B cell (primary cell): Measurements from ENCODE around the gene ANKFY1. TPM values are rescaled to one million over a fixed set of nuclear protein-coding genes. Genes with fewer than 3 reads are reported as not detected.

Experiments
- ATAC-seq: fragments of 200-7000 bp; cut with Tn5 transposase; one replicate; pipeline ENCODE4 v1.10.0; 2021; ENCODE audit warnings: low read depth, mild to moderate bottlenecking, moderate number of reproducible peaks, moderate library complexity
- CTCF ChIA-PET: fragments of 350-600 bp; sonication (Branson Sonifier 250); formaldehyde crosslinking; loops from one replicate; lab custom pipeline; 2021; ENCODE audit warnings: antibody characterized with exemption, inconsistent platforms; lab: Charles Lee
- POLR2A ChIA-PET: fragments of 350-600 bp; sonication (Branson Sonifier 250); formaldehyde crosslinking; loops from one replicate; lab custom pipeline; 2021; ENCODE audit warnings: antibody characterized with exemption; lab: Charles Lee
- DNase-seq: peaks from one replicate; pipeline ENCODE4 v3.0.0; 2013
- H2AFZ ChIP-seq: 2 replicates; pipeline ENCODE4 v1.6.1; 2012; ENCODE audit warnings: mild to moderate bottlenecking, low read depth, low read length; ENCODE audit not compliant: insufficient read depth, poor library complexity, severe bottlenecking
- H3K27ac ChIP-seq, 2 donors: 1 replicate in 1 of 2; 2 replicates in 1 of 2; pipeline ENCODE4 v1.5.1; 2012 to 2013; ENCODE audit warnings: low read length in 2 of 2, mild to moderate bottlenecking in 2 of 2, moderate library complexity in 1 of 2
- H3K27me3 ChIP-seq, 4 experiments: fragments of 200-600 bp in 1 of 4; sonication (generic) in 1 of 4; replicated peaks in 1 of 4; 1 replicate in 2 of 4; 2 replicates in 2 of 4; pipeline versions ENCODE4 v1.6.1 to v1.7.0; 2013 to 2016; ENCODE audit warnings: low read length in 3 of 4, mild to moderate bottlenecking in 2 of 4, mixed read lengths in 1 of 4, moderate library complexity in 1 of 4; ENCODE audit not compliant: insufficient read depth in 4 of 4, control insufficient read depth in 3 of 4; ENCODE audit errors: control extremely low read depth in 1 of 4
- H3K36me3 ChIP-seq, 2 experiments: replicated peaks in 1 of 2; 1 replicate in 1 of 2; 2 replicates in 1 of 2; pipeline versions ENCODE4 v1.6.1 to v1.7.1; 2013; ENCODE audit warnings: low read length in 1 of 2; ENCODE audit not compliant: insufficient read depth in 2 of 2, control insufficient read depth in 1 of 2; ENCODE audit errors: control extremely low read depth in 1 of 2, extremely low read depth in 1 of 2
- H3K4me1 ChIP-seq, 2 donors: fragments of 200-600 bp in 1 of 2; sonication (generic) in 1 of 2; 1 replicate in 1 of 2; 2 replicates in 1 of 2; pipeline versions ENCODE4 v1.5.1 to v1.6.1; 2013 to 2017; ENCODE audit warnings: low read length in 2 of 2; ENCODE audit not compliant: control insufficient read depth in 2 of 2, insufficient read depth in 2 of 2
- H3K4me2 ChIP-seq: replicated peaks from 2 replicates; pipeline ENCODE3; 2012; ENCODE audit warnings: mild to moderate bottlenecking, low read depth, low read length; ENCODE audit not compliant: poor library complexity, severe bottlenecking
- H3K4me3 ChIP-seq, 5 experiments: fragments of 200-600 bp in 1 of 5; sonication (generic) in 1 of 5; 1 replicate in 3 of 5; 2 replicates in 2 of 5; pipeline versions ENCODE4 v1.5.1 to v1.7.0; 2011 to 2016; ENCODE audit warnings: low read length in 4 of 5, mild to moderate bottlenecking in 4 of 5, low read depth in 2 of 5, control low read depth in 1 of 5, moderate library complexity in 1 of 5; ENCODE audit not compliant: insufficient read depth in 1 of 5; ENCODE audit errors: control extremely low read depth in 1 of 5, extremely low read depth in 1 of 5
- H3K79me2 ChIP-seq: fragments of 200-600 bp; sonication (generic); one replicate; pipeline ENCODE4 v1.6.0; 2016; ENCODE audit warnings: low read length; ENCODE audit not compliant: control insufficient read depth, insufficient read depth
- H3K9ac ChIP-seq: fragments of 200-600 bp; sonication (generic); 2 replicates; pipeline ENCODE4 v1.6.1; 2017; ENCODE audit warnings: mild to moderate bottlenecking, low read length, moderate library complexity
- H3K9me3 ChIP-seq, 3 donors: one replicate each; pipeline versions ENCODE4 v1.6.1 to v1.7.1; 2013; ENCODE audit warnings: low read length in 2 of 3; ENCODE audit not compliant: control insufficient read depth in 2 of 3, insufficient read depth in 1 of 3; ENCODE audit errors: control extremely low read depth in 1 of 3
- H4K20me1 ChIP-seq: 2 replicates; pipeline ENCODE4 v1.6.0; 2012; ENCODE audit warnings: mild to moderate bottlenecking, low read length; ENCODE audit not compliant: insufficient read depth, control insufficient read depth, poor library complexity, severe bottlenecking
- H3K27ac Mint-ChIP-seq: one replicate; pipeline ENCODE4 v1.8.0; 2021; ENCODE audit warnings: mixed read lengths
- H3K27me3 Mint-ChIP-seq: one replicate; pipeline ENCODE4 v1.8.0; 2021; ENCODE audit warnings: mixed read lengths
- H3K4me1 Mint-ChIP-seq: one replicate; pipeline ENCODE4 v1.8.0; 2021; ENCODE audit warnings: mixed read lengths
- H3K4me3 Mint-ChIP-seq: one replicate; pipeline ENCODE4 v1.8.0; 2021; ENCODE audit warnings: mixed read lengths
- H3K9me3 Mint-ChIP-seq: one replicate; pipeline ENCODE4 v1.8.0; 2022; ENCODE audit warnings: mixed read lengths; ENCODE audit not compliant: insufficient read depth
- CTCF ChIP-seq: fragments of 200-600 bp; IDR thresholded peaks from one replicate; pipeline ENCODE4 v1.8.0; 2022; ENCODE audit warnings: antibody characterized with exemption, mild to moderate bottlenecking
- EZH2 ChIP-seq: IDR thresholded peaks from 2 replicates; pipeline ENCODE4 v1.6.1; 2012; ENCODE audit warnings: borderline replicate concordance, low read depth, mild to moderate bottlenecking, moderate library complexity, low read length; ENCODE audit not compliant: insufficient read depth, poor library complexity, severe bottlenecking
- WGBS: methylation state at CpG from one replicate; pipeline ENCODE4 v1.1.5; 2013; ENCODE audit warnings: missing lambda C conversion rate; ENCODE audit not compliant: insufficient coverage; 5-methylcytosine and 5-hydroxymethylcytosine counted together
- intact Hi-C: fragments of 100-400 bp; cut with micrococcal nuclease; formaldehyde crosslinking; loops from one replicate; pipeline ENCODE4 v1.10.0; 2022
- polyA plus RNA-seq: library from polyadenylated mRNA; depleted of rRNA; stranded (reverse); fragments of >200 nt; gene quantifications from 2 replicates; pipeline ENCODE4 v1.2.3, GENCODE V29; 2012
- total RNA-seq, 2 donors: library from RNA; stranded (reverse); fragments of 120-200 nt in 1 of 2; gene quantifications; 1 replicate in 1 of 2; 2 replicates in 1 of 2; pipeline versions ENCODE4 v1.2.3 to v1.2.4, GENCODE V29; 2013 to 2022

Gene ANKFY1
- total and polyA plus RNA-seq, 2 donors (not counting 1 experiment from before 2014, with no cell fraction given) = 23.1 to 63.9 TPM

GRCh38 chr17:4161967-4162305 lies 101.8 kb downstream of the ANKFY1 start:
- Mint-ChIP-seq H3K4me1 (peaks cover 13% of the 10 kb centered on the region), H3K4me3 (no peak overlapping the region), H3K9me3 (no peaks in the 10 kb centered on the region), H3K27ac (peak overlapping the region; percentile 33), H3K27me3 (no peaks in the 10 kb centered on the region)
- 64% methylated on average over 3 of the region's 9 CpGs for WGBS
- ChIA-PET POLR2A (interaction anchor here (0.6 kb wide), 1 partner anchor 18 kb away, joined by 4 read pairs; no protein-coding TSS in a partner anchor), CTCF (no interaction called here)
- no peaks in the 10 kb centered on the region for H3K79me2 ChIP-seq
- intact Hi-C loops = no loop called here
- H2AFZ ChIP-seq = no peak overlapping the region
- ATAC-seq (no peak), DNase-seq (no peak)
- H3K27me3 ChIP-seq = no peaks in the 10 kb centered on the region
- no peaks in the 10 kb centered on the region for H3K9me3 ChIP-seq
- TF ChIP-seq CTCF (no peak), EZH2 (no peak)
- H3K4me3 ChIP-seq = no peak overlapping the region
- no peak overlapping the region for H3K4me2 ChIP-seq
- no peaks in the 10 kb centered on the region for H4K20me1 ChIP-seq
- no peak overlapping the region for H3K27ac ChIP-seq
- peaks cover 0 to 43% of the 10 kb centered on the region in 2 experiments for H3K36me3 ChIP-seq
- H3K4me1 ChIP-seq = peaks cover 5 to 12% of the 10 kb centered on the region in 2 donors
- no peak overlapping the region for H3K9ac ChIP-seq

- Histone ChIP-seq H3K27ac (no peak overlapping the region), H3K36me3 (peaks cover 0 to 41% of the 10 kb centered on the region in 2 experiments), H3K79me2 (no peaks in the 10 kb centered on the region), H2AFZ (no peak overlapping the region), H3K9me3 (no peaks in the 10 kb centered on the region), H4K20me1 (no peaks in the 10 kb centered on the region), H3K4me3 (no peak overlapping the region), H3K4me2 (no peak overlapping the region), H3K9ac (no peak overlapping the region), H3K27me3 (no peaks in the 10 kb centered on the region), H3K4me1 (peaks cover 5 to 12% of the 10 kb centered on the region in 2 donors)
- TF ChIP-seq CTCF = no peak
- no peak for TF ChIP-seq EZH2
- DNase-seq (no peak), ATAC-seq (no peak)
- Mint-ChIP-seq H3K27me3 (no peaks in the 10 kb centered on the region), H3K27ac (peak overlapping the region; percentile 33), H3K9me3 (no peaks in the 10 kb centered on the region), H3K4me1 (peaks cover 13% of the 10 kb centered on the region), H3K4me3 (no peak overlapping the region)
- intact Hi-C loops = no loop called here
- 94% methylated on average over 4 of the region's 7 CpGs for WGBS
- ChIA-PET CTCF (interaction anchor here (0.6 kb wide), 1 partner anchor 129 kb away, joined by 3 read pairs; no protein-coding TSS in a partner anchor), POLR2A (interaction anchor here (1.0 kb wide), 1 partner anchor 18 kb away, joined by 6 read pairs; the partner anchor contains the start of genes CYB5D2 and ZZEF1)
Observed at GRCh38 chr17:4161192-4161966, 102.4 kb downstream of the ANKFY1 start.
